SHP77 (cell line): ENCODE results near the gene OSCP1.
A peak's percentile ranks its signal among the peaks of the same experiment; 100 is the strongest.
"Not testable (repeated sequence)": the region's sequence is repeated elsewhere in the genome, so short reads cannot be mapped to it uniquely, and the experiment has no call there.

ENCODE experiments used
- DNase-seq, 2 experiments: peaks; one replicate each; lab custom pipeline; 2025; lab: John Stamatoyannopoulos, UW

Gene OSCP1, protein sequence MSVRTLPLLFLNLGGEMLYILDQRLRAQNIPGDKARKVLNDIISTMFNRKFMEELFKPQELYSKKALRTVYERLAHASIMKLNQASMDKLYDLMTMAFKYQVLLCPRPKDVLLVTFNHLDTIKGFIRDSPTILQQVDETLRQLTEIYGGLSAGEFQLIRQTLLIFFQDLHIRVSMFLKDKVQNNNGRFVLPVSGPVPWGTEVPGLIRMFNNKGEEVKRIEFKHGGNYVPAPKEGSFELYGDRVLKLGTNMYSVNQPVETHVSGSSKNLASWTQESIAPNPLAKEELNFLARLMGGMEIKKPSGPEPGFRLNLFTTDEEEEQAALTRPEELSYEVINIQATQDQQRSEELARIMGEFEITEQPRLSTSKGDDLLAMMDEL

DNA sequence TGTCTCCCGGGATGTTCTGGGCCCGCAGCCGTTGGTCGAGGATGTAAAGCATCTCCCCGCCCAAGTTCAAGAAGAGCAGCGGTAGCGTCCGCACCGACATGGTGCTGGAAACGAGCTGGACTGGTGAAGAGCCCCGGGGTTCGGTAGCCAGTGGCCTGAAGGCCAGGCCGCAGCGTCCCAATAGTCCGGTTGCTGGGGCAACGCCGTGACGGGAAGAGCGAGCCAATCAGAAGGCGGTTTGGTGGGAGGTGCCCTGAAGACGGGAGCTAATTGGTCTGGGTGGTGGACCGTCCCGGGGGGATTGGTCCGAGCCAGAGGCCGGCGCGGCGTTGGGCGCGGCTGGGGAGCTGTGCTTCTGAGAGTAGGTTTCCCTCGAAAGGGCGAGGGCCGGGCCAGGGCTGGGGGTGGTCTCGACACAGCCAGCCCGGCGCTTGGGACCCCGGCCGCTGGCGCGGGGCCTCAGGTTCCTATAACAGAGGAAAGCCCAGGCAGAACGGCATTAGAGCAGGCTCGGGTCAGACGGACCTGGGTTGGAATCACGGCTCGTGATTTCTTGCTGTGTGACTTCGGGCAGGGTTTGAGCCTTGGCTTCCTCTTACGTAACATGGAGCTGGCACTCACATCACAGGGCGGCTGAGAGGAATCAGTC lies at the start of gene OSCP1:
OSCP1 (minus strand) TSS at position 182 of the 649 bp plus-strand sequence; CDS start at position 100, 82 bp downstream.
- DNase-seq: peak; percentile 92 to 94

DNA sequence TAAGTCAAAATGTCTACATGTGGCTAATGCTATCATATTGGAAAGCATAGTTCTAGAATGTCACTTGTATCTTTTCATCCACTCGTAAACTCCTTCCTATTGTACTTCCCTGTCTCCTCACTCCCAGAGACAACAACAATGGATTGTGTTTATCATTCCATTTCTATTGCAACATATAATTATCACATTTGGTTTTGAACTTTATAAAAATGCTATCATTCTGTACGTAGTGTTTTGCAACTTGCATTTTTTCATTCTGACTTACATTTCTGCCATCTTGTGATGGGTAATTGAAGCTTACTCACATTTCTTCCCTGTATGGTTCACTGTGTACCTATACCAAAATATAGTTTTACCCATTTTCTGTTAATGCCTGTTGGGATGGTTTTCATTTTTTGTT lies 47.0 kb upstream of the OSCP1 start:
- no peak for DNase-seq

DNA sequence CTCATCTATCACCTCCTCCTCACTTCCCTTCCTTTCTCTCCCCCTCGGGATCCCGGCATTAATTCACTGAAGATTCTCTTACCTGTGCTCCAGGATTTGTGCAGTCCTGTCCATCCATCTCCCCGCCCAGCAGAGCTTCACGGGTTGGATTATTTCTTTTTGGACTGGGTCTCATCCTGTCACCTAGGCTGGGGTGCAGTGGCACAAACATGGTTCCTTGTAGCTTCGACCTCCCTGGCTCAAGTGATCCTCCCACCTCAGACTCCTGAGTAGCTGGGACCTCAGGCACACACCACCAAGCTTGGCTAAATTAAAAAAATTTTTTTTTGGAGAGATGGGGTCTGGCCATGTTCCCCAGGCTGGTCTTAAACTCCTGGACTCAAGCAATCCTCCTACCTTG lies 44.7 kb upstream of the OSCP1 start:
- no peak for DNase-seq

DNA sequence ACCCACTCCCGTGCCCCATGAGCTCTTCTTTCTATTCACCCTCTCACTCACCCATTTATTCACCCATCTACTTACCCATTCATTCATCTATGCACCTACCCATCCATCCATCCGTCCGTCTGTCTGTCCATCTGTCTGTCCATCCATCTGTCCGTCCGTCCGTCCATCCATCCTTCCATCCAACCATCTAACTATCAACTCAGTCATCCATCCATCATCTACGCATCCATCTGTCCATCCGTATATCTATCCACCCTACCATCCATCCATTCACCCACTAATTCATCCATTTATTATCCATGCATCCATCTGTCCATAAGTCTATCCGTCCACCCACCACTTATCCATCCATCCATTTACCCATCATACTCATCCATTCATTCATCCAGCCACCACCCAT lies 43.3 kb upstream of the OSCP1 start:
- DNase-seq: no peak

DNA sequence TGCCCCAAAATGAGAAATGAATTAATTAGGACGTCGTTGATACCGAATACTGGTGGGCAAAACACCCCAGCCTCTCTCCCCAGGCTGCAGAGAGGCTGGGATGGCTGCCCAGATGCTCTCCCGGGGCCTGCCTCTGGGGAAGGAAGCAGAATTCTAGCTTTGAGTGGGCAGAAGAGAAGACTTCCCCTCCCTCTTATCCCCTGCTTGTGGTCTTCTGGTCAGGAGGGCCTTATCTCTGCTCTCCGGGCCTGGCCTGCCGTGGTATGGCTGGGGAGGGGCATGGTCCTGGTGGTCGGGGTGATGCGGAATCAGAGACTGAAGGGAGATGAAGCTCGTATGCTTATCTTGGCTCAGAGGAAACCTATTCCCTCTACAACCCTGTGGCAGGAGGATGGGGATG lies 42.2 kb upstream of the OSCP1 start:
- DNase-seq: no peak

DNA sequence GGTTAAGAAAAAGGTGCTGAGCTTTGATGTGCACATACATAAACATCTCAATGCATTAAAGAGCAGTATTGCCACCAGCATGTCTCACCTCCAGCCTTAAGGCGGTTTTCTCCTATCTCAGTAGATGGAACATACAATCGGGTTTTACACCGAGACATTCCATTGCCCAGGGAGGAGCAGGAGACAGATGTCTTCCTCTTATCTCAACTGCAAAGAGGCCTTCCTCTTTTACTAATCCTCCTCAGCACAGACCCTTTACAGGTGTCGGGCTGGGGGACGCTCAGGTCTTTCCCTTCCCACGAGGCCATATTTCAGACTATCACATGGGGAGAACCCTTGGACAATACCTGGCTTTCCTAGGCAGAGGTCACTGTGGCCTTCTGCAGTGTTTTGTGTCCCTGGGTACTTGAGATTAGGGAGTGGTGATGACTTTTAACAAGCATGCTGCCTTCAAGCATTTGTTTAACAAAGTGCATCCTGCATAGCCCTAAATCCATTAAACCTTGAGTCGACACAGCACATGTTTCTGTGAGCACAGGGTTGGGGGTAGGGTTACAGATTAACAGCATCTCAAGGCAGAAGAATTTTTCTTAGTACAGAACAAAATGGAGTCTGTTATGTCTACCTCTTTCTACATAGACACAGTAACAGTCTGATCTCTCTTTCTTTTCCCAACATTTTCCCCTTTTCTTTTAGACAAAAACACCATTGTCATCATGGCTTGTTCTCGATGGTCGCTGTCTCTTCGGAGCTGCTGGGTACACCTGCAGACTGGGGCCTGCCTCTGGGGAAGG lies 39.2 kb upstream of the OSCP1 start:
- DNase-seq: not testable (repeated sequence)

DNA sequence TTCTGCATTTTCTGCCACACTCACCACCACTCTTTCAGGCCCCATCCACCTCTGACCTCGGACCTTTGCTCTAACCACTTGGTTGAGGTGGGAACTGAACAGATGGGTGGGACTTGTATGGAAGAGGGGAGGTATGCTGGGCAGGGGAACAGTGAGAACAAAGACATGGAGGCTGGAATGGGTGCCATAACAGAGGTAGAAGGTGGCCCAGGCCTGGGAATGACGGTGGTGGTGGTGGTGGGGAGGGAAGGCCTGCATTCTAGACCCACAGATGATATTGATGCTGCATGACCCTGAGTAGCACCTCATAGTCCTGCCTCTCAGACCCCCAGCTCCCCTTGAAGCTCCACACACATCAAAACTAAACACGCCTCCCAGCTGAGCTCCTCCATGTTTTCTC lies 37.7 kb upstream of the OSCP1 start:
- DNase-seq: no peak

DNA sequence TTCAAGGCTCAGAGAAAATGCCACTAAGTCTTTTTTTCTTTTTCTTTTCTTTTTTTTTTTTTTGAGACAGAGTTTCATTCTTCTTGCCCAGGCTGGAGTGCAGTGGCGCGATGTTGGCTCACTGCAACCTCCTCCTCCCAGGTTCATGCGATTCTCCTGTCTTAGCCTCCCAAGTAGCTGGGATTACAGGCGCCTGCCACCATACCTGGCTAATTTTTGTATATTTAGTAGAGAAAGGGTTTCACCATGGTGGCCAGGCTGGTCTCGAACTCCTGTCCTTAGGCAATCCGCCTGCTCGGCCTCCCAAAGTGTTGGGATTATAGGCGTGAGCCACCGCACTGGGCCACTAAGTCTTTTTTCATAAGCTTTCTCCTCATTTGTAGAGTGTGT lies 37.1 kb upstream of the OSCP1 start:
- DNase-seq: not testable (repeated sequence)

DNA sequence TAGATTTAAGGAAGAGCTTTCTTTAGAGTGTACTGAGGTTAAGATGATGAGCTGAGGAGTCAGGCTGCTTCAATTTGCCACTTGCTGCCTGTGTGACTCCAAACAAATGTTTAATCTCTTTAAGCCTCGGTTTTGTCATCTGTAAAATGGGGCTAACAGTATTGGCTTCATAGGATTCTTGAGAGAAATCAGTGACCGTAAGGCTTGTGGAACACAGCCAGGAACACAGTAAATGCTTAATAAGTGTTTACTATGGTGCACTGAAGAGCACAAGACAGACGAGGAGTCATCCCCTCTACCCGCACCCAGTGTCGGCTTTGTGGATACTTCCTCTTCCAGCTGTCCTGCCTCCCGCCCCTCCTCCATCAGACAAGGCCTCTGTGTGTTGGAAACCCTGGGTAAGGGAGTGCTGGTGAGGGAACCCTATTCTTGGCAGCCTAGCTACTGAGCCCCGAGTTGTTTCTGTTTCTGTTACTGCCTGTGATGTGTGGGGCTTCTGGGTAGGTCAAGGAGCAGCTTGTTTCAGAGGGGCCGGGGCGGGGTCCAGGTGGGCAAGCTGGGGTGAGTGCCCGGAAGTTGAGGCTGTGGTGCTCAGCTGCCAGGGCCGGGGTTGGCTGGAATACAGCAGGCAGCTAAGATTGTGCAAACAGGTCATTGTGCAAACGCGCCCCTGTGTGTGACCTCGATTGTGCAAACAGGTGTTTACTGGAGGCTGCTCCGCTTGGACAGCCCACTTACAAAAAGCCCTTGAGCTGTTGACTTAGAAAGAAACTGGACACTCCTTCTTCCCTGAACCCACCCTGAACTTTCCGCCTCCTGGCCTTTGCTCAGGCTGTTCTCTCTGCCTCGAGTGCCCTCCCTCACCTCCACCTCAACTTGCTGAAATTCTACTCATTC lies 36.4 kb upstream of the OSCP1 start:
- peak; percentile 68 to 79 for DNase-seq

DNA sequence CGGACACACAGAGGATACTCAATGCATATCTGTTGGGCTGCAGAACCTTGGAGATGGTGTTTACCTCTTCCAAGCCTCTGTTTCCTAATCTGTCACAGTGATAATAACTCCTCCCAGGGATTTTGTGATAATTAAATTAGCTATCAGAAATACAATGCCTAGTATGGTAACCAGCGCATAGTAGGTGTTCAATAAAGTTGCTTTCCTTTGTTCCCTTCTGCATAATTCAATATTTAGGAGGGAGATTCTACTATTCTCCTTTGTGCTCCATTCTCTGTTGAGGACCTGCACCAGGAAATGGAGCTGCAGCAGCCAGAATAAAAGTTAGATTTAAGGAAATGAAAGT lies 35.8 kb upstream of the OSCP1 start:
- DNase-seq: no peak

DNA sequence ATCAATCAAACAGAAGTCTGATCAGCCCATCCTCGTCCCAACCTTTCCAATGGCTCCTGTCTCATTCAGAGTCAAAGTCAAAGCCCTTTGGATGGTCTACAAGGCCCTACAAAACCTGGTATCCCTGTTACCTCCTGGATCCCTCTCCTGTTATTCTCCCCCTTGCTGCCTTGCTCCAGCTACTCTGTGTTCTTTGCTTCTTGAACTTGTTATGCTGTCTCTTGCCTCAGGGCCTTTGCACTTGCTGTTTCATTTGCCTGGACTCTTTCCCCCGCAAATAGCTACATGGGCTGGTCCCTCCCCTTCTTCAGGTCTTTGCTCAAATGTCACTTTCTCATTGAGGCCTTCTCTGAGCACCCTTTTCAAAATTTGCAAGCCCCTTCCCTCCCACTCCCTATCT lies 33.8 kb upstream of the OSCP1 start:
- no peak for DNase-seq

DNA sequence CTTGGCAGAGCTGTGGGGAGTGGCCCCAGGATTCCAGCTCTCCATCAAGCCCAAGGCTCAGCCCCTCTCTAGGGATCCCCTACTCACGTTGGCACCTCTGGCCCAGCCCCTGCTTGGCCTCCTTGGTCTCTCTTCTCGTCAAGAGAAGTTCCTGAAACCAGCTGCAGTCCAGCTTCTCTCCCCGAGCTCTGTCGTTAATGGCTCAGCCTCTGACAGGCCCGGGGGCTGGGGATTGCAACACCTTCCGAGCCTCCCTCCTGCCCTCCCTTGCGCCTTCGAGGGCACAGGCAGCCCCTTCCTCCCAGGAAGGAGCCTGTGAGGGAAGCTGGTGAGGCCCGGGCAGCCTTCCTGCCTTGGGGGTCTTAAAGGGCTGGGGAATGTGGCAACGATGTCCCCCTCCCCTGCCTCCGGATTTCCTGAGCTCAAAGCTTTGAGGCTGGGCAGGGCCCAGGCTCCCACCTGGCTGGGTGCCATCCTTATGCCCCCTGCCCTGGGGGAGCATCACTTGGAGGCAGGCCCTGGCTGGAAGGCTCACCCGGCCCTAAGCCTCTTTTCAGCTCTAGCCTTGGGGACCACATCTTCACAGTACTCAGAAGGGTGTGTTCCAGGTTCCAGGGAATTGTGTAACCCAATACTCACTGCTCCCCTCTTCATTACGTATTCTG lies 32.6 kb upstream of the OSCP1 start, which contains the start of gene CSF3R:
CSF3R (minus strand) TSS at position 190 of the 665 bp plus-strand sequence. CDS start 3,417 bp downstream, outside the sequence.
- no peak for DNase-seq

DNA sequence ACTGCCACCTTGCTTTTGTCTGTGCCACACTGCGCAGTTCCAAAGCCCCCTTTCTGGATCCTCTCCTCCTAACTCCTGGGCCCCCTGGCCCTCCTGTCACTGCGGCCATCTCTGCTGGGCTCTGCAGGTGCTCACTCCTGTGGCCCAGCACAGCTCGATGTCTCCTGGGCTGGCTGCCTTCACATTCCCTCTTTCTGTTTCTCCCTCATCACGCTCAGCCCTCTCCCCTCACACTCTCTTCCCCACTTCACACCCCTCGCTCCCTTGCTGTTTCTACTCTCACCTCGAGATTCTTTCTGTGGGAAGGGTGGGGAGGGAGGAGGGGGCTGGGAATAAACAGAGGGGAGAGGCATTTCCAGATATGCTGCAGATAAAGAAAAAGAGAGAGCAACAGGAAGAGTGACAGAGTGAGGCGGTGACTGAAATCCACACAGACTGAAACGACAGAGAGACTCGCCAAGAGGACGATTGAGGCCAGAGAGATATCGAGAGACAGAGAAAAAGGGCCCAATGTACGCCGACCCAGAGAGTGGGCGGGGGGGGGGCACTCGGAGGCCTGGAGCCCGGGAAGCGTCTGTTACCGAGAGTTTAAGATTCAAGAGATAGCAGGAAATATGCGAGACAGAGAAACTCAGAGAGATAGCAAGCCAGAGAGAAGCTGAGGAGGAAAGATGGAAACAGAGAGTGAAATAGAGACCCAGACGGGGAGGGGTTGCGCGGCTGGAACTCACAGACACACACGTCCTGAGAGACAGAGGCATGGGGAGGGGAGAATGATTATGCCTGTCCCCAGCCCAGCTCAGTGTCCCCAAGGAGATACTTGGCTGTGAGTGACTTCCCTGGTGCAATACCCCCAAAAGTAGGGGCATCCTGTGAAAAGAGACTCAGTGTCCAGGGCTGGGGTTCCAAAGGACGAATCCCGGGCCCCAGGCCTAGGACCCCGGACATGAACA lies 31.8 kb upstream of the OSCP1 start:
- DNase-seq: no peak

DNA sequence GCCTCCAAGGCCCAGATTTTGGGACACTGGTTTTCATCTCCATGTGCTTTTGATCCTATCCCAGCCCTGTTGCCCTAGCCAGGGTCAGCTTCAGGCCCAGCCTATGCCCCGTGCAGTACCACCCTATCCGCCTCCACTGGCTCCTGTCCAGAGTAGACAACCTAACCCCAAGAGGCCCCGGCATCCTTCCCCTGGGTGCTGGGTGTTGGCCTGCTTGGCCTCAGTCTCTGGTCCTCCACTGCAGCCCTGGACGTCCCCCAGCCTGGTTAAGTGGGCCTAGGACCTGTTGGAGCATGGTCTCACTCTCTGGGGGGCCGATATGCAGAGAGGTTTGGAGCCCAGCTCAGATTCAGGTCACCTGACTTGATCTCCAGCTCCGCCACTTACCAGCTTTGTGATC lies 30.8 kb upstream of the OSCP1 start:
- no peak for DNase-seq

DNA sequence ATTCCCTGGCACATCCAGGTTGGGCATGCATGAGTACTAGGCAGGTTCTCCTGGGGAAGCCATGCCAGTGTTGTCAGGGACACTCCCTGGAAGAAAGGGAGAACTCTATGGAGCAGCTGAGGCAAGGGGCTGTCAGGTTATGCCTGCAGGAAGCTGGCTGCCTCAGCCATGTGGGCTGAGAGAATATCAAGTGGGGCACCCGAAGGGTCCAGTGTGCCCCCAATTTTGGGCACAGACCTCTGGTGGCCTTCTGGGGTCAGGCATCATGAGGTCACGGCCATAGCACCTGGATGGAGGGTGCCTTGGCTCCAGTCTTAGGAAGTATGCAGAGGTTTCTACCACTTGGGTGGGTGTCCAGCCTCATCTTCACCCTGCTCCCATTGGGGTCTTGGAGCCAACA lies 29.9 kb upstream of the OSCP1 start:
- no peak for DNase-seq

DNA sequence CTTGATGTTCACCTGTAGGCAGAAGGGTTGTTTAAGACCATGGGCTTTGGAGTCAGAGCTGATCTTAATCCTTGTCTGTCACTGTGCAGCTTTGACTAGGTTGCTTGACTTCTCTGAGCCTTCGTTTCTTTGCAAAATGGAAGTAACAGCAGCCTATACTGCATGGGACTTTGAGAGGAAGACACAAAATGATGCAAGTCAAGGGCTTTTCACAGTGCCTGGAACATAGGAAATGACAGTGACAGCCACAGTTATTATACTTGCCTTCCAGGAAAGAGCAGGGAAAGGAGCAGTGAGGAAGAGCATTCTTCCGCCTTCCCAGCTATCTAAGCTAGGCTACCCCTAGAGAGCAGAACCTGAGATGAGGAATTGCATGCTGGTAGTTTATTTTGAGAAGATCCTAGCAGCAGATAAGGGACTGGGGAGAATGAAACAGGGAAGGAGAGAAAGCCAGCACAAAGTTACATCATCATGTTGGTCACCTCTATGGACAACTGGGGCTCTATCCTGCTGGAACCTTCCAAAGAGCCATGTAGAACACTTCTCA lies 29.3 kb upstream of the OSCP1 start:
- no peak for DNase-seq

DNA sequence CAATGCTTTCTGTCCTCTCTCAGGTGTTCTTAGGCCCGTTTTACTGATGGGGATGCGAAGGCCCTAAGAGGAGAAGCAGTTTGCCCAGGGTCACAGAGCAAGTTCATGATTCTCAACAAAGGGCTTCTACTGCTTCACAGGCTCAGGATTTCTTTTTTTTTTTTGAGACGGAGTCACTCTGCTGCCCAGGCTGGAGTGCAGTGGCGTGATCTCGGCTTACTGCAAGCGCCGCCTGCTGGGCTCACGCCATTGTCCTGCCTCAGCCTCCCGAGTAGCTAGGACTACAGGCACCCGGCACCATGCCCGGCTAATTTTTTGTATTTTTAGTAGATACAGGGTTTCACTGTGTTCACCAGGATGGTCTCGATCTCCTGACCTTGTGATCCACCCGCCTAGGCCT lies 27.4 kb upstream of the OSCP1 start:
- DNase-seq: not testable (repeated sequence)

DNA sequence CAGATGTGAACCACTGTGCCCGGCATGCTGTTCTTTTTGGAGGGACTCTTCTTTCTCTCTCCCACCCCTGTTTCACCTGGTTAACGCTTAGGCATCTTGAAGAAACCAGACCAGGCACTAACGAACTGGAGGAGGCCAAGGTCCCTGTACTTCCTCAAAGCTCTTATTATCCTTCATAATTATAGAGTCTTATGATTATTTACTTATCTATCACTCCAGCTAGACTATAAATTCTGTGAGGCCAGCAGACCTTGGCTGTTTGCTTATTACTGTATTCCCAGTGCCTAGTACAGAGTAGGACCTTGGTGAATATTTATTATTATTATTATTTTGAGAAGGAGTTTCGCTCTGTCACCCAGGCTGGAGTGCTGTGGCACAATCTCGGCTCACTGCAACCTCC lies 26.7 kb upstream of the OSCP1 start:
- DNase-seq: no peak

DNA sequence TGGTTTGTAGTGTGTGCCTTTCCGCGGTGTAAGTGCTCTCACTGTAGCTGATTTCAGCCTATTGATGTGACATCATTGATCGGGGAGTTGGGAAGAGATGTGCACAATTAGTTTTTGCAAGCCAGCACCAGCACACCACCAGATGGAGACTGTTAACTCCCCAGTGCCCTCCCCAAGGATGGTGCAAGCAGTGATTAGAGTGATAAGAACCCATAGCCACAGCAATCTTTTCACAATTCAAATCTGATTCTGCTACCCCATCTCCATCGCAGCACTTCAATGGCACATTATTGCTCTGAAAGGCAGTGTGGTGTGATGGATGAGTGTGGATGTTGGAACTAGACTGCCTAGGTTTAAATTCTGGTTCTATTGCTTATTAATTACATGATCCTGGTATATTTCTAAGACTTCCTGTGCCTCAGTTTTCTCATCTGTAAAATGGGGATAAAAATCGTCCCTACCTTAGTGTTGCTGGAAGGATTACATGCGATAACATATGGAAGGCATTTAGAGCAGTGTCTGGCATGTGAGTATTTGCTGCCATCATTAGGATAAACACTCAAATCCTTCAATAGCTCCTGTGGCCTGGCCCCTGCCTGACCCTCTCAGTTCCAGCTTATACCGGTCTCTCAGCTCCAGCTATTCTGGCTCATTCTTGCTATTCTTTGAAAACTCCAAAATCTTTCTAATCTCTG lies 25.8 kb upstream of the OSCP1 start:
- no peak for DNase-seq
